WERI-Rb-1 (cell line): ENCODE measurements around the gene GJA8.

ENCODE experiments used
- DNase-seq: peaks from one replicate; pipeline ENCODE4 v3.0.0-alpha.2; 2020
- H3K27ac ChIP-seq: fragments of 250-450 bp; sonication (Bioruptor Pico); 2 replicates; pipeline ENCODE4 v1.5.1; 2020; ENCODE audit warnings: mild to moderate bottlenecking, moderate library complexity
- H3K27me3 ChIP-seq: fragments of 250-450 bp; sonication (Bioruptor Pico); 2 replicates; pipeline ENCODE4 v1.5.1; 2021; ENCODE audit warnings: mild to moderate bottlenecking, low read depth, moderate library complexity; ENCODE audit not compliant: insufficient read depth, severe bottlenecking
- H3K36me3 ChIP-seq: fragments of 250-450 bp; sonication (Bioruptor Pico); 2 replicates; pipeline ENCODE4 v1.5.1; 2020; ENCODE audit warnings: mild to moderate bottlenecking, moderate library complexity
- H3K4me3 ChIP-seq: 2 replicates; pipeline ENCODE4 v1.5.1; 2011; ENCODE audit warnings: low read depth, mild to moderate bottlenecking, control low read depth, low read length
- H3K9me3 ChIP-seq: fragments of 250-450 bp; sonication (Bioruptor Pico); 2 replicates; pipeline ENCODE4 v1.5.1; 2021; ENCODE audit warnings: mild to moderate bottlenecking, moderate library complexity; ENCODE audit not compliant: severe bottlenecking
- TF ChIP-seq, protein P1 (sequence below): IDR thresholded peaks from 2 replicates; pipeline ENCODE4 v1.5.1; 2011; ENCODE audit warnings: low read depth, mild to moderate bottlenecking, control low read depth, inconsistent platforms, low read length

The GJA8 gene

DNA sequence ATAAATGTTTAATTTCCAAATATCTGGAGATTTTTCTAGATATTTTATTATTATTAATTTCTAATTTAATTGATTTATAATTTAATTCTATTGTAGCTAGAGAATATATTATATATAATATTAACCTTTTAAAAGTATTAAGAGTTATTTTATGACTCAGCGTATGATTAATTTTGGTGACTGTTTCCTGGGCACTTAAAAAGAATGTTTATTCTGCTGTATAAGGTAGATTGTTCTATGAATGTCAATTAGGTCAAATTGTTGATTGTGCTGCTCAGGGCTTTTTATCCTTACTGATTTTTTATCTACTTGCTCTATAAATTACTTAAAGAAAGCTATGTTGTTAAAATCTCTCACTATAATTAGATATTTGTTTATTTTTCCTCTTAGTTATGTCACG lies 20.1 kb upstream of the GJA8 start:
- Histone ChIP-seq H3K36me3 (no peaks in the 10 kb centered on the region), H3K27ac (no peak overlapping the region), H3K27me3 (peaks cover 3% of the 10 kb centered on the region), H3K4me3 (no peak overlapping the region), H3K9me3 (peaks cover 9% of the 10 kb centered on the region)
- no peak for DNase-seq
- TF ChIP-seq, protein P1, sequence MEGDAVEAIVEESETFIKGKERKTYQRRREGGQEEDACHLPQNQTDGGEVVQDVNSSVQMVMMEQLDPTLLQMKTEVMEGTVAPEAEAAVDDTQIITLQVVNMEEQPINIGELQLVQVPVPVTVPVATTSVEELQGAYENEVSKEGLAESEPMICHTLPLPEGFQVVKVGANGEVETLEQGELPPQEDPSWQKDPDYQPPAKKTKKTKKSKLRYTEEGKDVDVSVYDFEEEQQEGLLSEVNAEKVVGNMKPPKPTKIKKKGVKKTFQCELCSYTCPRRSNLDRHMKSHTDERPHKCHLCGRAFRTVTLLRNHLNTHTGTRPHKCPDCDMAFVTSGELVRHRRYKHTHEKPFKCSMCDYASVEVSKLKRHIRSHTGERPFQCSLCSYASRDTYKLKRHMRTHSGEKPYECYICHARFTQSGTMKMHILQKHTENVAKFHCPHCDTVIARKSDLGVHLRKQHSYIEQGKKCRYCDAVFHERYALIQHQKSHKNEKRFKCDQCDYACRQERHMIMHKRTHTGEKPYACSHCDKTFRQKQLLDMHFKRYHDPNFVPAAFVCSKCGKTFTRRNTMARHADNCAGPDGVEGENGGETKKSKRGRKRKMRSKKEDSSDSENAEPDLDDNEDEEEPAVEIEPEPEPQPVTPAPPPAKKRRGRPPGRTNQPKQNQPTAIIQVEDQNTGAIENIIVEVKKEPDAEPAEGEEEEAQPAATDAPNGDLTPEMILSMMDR = no peak

- peak; percentile 98 for DNase-seq
- H3K4me3 ChIP-seq = no peak overlapping the region
- TF ChIP-seq, protein P1 = peak; percentile 100
- no peaks in the 10 kb centered on the region for H3K27me3 ChIP-seq
- no peak overlapping the region for H3K27ac ChIP-seq
- no peaks in the 10 kb centered on the region for H3K36me3 ChIP-seq
- H3K9me3 ChIP-seq = no peaks in the 10 kb centered on the region
These were observed 12.3 kb upstream of the GJA8 start for GRCh38 chr1:147890177-147890790.

GRCh38 chr1:147891088-147891487 lies 11.5 kb upstream of the GJA8 start:
- Histone ChIP-seq H3K9me3 (no peaks in the 10 kb centered on the region), H3K27me3 (no peaks in the 10 kb centered on the region), H3K4me3 (no peak overlapping the region), H3K36me3 (no peaks in the 10 kb centered on the region), H3K27ac (no peak overlapping the region)
- TF ChIP-seq, protein P1 = no peak
- DNase-seq = no peak

GRCh38 chr1:147892216-147892615 lies 10.4 kb upstream of the GJA8 start:
- Histone ChIP-seq H3K36me3 (no peaks in the 10 kb centered on the region), H3K27me3 (no peaks in the 10 kb centered on the region), H3K4me3 (peak overlapping the region; percentile 21), H3K9me3 (no peaks in the 10 kb centered on the region), H3K27ac (no peak overlapping the region)
- peak; percentile 81 for DNase-seq
- TF ChIP-seq, protein P1 = peak; percentile 93

GRCh38 chr1:147892731-147893214 lies 9.8 kb upstream of the GJA8 start:
- Histone ChIP-seq H3K27ac (no peak overlapping the region), H3K9me3 (no peaks in the 10 kb centered on the region), H3K4me3 (peak overlapping the region; percentile 21), H3K27me3 (no peaks in the 10 kb centered on the region), H3K36me3 (no peaks in the 10 kb centered on the region)
- TF ChIP-seq, protein P1 = peak; percentile 99
- peak; percentile 71 for DNase-seq

DNA sequence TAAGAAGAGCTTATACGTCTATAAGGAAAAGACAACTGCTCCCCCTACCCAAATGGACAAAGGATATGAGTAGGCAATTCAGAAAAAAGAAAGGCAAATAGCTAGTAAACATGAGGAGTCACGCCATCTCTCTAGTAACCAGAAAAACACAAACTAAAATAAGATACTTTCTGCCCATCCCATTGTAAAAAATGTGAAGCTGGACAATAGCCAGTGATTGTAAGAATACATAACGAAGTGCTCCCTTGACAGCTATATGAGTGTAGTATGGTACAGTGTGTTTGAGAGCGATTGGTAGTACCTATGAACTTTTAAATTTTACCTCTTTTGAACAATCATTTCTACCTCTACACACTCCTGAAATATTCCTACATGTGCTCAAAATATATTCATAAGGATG lies 7.5 kb upstream of the GJA8 start:
- H3K4me3 ChIP-seq = no peak overlapping the region
- H3K27me3 ChIP-seq = no peaks in the 10 kb centered on the region
- TF ChIP-seq, protein P1 = no peak
- no peak overlapping the region for H3K27ac ChIP-seq
- no peaks in the 10 kb centered on the region for H3K9me3 ChIP-seq
- no peaks in the 10 kb centered on the region for H3K36me3 ChIP-seq
- no peak for DNase-seq
